ENCODE data around the gene KMT5B. TPM values are rescaled to one million over a fixed set of nuclear protein-coding genes. Genes with fewer than 3 reads are reported as not detected.

KMT5B gene
- total and polyA plus RNA-seq, 2 of the 13 experiments (the other 11 are each of a cell fraction or from before 2014, with no cell fraction given) = 17.6 to 23.7 TPM

DNA sequence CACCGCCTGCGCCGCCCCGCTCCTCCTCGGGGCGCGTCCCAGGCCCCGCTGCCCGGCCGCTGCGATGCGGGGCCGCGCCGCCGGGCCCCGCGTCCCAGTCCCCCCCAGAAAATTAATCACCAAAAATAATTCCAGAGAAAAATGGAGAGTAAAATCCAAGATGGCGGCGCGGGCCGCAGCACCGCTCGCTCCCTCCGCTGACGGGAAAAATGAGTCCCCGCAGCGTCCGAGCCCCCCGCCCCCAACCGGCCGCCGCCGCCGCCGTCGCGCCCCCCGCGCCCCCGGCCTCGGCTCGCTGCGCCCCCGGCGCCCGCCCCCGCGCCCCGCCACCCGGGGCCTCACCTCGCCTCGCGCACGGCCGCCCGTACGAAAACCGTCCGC is at the start of gene KMT5B (continued):
- TF ChIP-seq KAT8 (CRISPR knock-in tag; IDR thresholded peaks at IDR 0.05) (no peak), ZBTB20 (CRISPR knock-in tag; IDR thresholded peaks at IDR 0.05; ENCODE audit: borderline replicate concordance, low read depth) (no peak), ATF7-NPFF (CRISPR knock-in tag; IDR thresholded peaks at IDR 0.05; ENCODE audit: low read depth) (no peak), ZNF180 (CRISPR knock-in tag; IDR thresholded peaks at IDR 0.05; ENCODE audit: borderline replicate concordance, low read depth) (no peak), ZNF652 (CRISPR knock-in tag; IDR thresholded peaks at IDR 0.05; ENCODE audit: borderline replicate concordance, low read depth) (no peak)
- TF ChIP-seq, protein P1, sequence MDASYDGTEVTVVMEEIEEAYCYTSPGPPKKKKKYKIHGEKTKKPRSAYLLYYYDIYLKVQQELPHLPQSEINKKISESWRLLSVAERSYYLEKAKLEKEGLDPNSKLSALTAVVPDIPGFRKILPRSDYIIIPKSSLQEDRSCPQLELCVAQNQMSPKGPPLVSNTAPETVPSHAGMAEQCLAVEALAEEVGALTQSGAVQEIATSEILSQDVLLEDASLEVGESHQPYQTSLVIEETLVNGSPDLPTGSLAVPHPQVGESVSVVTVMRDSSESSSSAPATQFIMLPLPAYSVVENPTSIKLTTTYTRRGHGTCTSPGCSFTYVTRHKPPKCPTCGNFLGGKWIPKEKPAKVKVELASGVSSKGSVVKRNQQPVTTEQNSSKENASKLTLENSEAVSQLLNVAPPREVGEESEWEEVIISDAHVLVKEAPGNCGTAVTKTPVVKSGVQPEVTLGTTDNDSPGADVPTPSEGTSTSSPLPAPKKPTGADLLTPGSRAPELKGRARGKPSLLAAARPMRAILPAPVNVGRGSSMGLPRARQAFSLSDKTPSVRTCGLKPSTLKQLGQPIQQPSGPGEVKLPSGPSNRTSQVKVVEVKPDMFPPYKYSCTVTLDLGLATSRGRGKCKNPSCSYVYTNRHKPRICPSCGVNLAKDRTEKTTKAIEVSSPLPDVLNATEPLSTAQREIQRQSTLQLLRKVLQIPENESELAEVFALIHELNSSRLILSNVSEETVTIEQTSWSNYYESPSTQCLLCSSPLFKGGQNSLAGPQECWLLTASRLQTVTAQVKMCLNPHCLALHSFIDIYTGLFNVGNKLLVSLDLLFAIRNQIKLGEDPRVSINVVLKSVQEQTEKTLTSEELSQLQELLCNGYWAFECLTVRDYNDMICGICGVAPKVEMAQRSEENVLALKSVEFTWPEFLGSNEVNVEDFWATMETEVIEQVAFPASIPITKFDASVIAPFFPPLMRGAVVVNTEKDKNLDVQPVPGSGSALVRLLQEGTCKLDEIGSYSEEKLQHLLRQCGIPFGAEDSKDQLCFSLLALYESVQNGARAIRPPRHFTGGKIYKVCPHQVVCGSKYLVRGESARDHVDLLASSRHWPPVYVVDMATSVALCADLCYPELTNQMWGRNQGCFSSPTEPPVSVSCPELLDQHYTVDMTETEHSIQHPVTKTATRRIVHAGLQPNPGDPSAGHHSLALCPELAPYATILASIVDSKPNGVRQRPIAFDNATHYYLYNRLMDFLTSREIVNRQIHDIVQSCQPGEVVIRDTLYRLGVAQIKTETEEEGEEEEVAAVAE (CRISPR knock-in tag; IDR thresholded peaks at IDR 0.05; ENCODE audit: borderline replicate concordance) = no peak

DNA sequence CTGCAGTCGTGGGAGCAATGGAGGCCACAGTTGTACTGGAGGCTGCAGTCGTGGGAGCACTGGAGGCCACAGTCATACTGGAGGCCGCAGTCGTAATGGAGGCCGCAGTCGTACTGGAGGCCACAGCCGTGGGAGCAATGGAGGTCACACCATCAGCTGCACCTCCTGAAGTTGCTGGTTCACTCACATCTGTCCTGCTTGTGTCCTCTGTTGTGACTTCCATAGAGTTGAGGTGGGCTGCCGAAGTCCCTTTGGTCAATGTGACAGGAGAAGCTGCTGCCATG is 49.4 kb upstream of the KMT5B start:
- ChIA-PET POLR2A (no interaction called here), CTCF (ENCODE audit: low intra/inter-chr PET ratio, low total read pairs) (no interaction called here)
- peaks cover 9% of the 10 kb centered on the region for H3K4me1 ChIP-seq (ENCODE audit: insufficient read depth, low read length)
- no peak overlapping the region for H3K9ac ChIP-seq (ENCODE audit: insufficient read depth, low read depth, low read length)
- 96% methylated on average over 7 of the region's 8 CpGs for WGBS (ENCODE audit: low lambda C conversion rate)
- no peak for DNase-seq (ENCODE audit: low spot score)
- no peak for ATAC-seq
- H3K79me2 ChIP-seq (ENCODE audit: insufficient read depth, low read length) = peaks cover 2% of the 10 kb centered on the region
- in situ Hi-C loops (cut with HindIII; ENCODE audit: extremely low pct_ligation_motif_present, low pct_unique_long_range_greater_than_20kb) (no loop called here), intact Hi-C loops (cut with micrococcal nuclease; ENCODE audit: unreplicated experiment) (no loop called here)
- H3K4me2 ChIP-seq (ENCODE audit: low read depth, low read length) = no peak overlapping the region
- peaks cover 24 to 57% of the 10 kb centered on the region in 2 experiments for H3K36me3 ChIP-seq (replicated peaks in 1 of 2; ENCODE audit: control insufficient read depth in 1 of 2, insufficient read depth in 2 of 2, low read length in 2 of 2)
- H3K27ac ChIP-seq (ENCODE audit: extremely low read length, insufficient read depth, low read length) = no peak overlapping the region
- no peak for FAIRE-seq
- H3K27me3 ChIP-seq (ENCODE audit: control insufficient read depth in 1 of 2, insufficient read depth in 2 of 2, low read length in 2 of 2) = no peaks in the 10 kb centered on the region
- no peak overlapping the region for H3K4me3 ChIP-seq (replicated peaks in 1 of 3; ENCODE audit: insufficient read depth in 1 of 3, low read depth in 2 of 3, low read length in 3 of 3)
- H4K20me1 ChIP-seq (ENCODE audit: insufficient read depth, low read length) = no peaks in the 10 kb centered on the region
- no TSS peak for BruUV-seq (replicated peaks)
- H2AFZ ChIP-seq (ENCODE audit: low read length) = no peak overlapping the region
- no peaks in the 10 kb centered on the region for H3K9me3 ChIP-seq (ENCODE audit: low read length)
- TF ChIP-seq HMGA1 (CRISPR knock-in tag; conservative IDR thresholded peaks at IDR 0.05) (no peak), ZNF136 (CRISPR knock-in tag; IDR thresholded peaks at IDR 0.05; ENCODE audit: low read depth) (no peak), NR1H2 (CRISPR knock-in tag; IDR thresholded peaks at IDR 0.05; ENCODE audit: borderline replicate concordance, low read depth) (no peak), MIER3 (CRISPR knock-in tag; IDR thresholded peaks at IDR 0.05; ENCODE audit: borderline replicate concordance) (no peak), MZF1 (CRISPR knock-in tag; IDR thresholded peaks at IDR 0.05; ENCODE audit: borderline replicate concordance) (no peak)
- TF ChIP-seq, protein P2, sequence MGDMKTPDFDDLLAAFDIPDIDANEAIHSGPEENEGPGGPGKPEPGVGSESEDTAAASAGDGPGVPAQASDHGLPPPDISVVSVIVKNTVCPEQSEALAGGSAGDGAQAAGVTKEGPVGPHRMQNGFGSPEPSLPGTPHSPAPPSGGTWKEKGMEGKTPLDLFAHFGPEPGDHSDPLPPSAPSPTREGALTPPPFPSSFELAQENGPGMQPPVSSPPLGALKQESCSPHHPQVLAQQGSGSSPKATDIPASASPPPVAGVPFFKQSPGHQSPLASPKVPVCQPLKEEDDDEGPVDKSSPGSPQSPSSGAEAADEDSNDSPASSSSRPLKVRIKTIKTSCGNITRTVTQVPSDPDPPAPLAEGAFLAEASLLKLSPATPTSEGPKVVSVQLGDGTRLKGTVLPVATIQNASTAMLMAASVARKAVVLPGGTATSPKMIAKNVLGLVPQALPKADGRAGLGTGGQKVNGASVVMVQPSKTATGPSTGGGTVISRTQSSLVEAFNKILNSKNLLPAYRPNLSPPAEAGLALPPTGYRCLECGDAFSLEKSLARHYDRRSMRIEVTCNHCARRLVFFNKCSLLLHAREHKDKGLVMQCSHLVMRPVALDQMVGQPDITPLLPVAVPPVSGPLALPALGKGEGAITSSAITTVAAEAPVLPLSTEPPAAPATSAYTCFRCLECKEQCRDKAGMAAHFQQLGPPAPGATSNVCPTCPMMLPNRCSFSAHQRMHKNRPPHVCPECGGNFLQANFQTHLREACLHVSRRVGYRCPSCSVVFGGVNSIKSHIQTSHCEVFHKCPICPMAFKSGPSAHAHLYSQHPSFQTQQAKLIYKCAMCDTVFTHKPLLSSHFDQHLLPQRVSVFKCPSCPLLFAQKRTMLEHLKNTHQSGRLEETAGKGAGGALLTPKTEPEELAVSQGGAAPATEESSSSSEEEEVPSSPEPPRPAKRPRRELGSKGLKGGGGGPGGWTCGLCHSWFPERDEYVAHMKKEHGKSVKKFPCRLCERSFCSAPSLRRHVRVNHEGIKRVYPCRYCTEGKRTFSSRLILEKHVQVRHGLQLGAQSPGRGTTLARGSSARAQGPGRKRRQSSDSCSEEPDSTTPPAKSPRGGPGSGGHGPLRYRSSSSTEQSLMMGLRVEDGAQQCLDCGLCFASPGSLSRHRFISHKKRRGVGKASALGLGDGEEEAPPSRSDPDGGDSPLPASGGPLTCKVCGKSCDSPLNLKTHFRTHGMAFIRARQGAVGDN (CRISPR knock-in tag; IDR thresholded peaks at IDR 0.05) = 0 out of 2 replicates have a peak, but pooled peaks have one; percentile 6
- TF ChIP-seq, protein P3, sequence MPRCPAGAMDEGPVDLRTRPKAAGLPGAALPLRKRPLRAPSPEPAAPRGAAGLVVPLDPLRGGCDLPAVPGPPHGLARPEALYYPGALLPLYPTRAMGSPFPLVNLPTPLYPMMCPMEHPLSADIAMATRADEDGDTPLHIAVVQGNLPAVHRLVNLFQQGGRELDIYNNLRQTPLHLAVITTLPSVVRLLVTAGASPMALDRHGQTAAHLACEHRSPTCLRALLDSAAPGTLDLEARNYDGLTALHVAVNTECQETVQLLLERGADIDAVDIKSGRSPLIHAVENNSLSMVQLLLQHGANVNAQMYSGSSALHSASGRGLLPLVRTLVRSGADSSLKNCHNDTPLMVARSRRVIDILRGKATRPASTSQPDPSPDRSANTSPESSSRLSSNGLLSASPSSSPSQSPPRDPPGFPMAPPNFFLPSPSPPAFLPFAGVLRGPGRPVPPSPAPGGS (CRISPR knock-in tag; IDR thresholded peaks at IDR 0.05) = no peak

Measured in HepG2 (cell line).